Umbilical cord (tissue), 2 donors: ENCODE measurements around the gene TGM1. TPM values are rescaled to one million over a fixed set of nuclear protein-coding genes. Genes with fewer than 3 reads are reported as not detected.
A peak's percentile ranks its signal among the peaks of the same experiment; 100 is the strongest.

Experiments used
- DNase-seq: peaks from one replicate; pipeline ENCODE4 v3.0.0-alpha.2; 2015; ENCODE audit warnings: low spot score
- total RNA-seq: library from RNA; depleted of rRNA; stranded (reverse); fragments of >200 nt; gene quantifications from one replicate; pipeline ENCODE4 v1.2.3, GENCODE V29; 2014; ENCODE audit warnings: low replicate concordance; ENCODE audit not compliant: insufficient read depth

TGM1 gene
- total RNA-seq: 9.4 TPM

- DNase-seq: no peak
These were observed at the start of gene TGM1 for GRCh38 chr14:24262821-24263733. TGM1 (minus strand) TSS chr14:24263177; CDS start chr14:24262352, 825 bp downstream.

- DNase-seq: no peak
These were observed 49.0 kb upstream of the TGM1 start for GRCh38 chr14:24311837-24312615.

DNA sequence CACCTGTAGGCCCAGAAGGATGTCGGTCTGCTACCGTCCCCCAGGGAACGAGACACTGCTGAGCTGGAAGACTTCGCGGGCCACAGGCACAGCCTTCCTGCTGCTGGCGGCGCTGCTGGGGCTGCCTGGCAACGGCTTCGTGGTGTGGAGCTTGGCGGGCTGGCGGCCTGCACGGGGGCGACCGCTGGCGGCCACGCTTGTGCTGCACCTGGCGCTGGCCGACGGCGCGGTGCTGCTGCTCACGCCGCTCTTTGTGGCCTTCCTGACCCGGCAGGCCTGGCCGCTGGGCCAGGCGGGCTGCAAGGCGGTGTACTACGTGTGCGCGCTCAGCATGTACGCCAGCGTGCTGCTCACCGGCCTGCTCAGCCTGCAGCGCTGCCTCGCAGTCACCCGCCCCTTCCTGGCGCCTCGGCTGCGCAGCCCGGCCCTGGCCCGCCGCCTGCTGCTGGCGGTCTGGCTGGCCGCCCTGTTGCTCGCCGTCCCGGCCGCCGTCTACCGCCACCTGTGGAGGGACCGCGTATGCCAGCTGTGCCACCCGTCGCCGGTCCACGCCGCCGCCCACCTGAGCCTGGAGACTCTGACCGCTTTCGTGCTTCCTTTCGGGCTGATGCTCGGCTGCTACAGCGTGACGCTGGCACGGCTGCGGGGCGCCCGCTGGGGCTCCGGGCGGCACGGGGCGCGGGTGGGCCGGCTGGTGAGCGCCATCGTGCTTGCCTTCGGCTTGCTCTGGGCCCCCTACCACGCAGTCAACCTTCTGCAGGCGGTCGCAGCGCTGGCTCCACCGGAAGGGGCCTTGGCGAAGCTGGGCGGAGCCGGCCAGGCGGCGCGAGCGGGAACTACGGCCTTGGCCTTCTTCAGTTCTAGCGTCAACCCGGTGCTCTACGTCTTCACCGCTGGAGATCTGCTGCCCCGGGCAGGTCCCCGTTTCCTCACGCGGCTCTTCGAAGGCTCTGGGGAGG is 47.9 kb upstream of the TGM1 start, which contains the start of gene LTB4R:
LTB4R (plus strand) TSS at position 857 of the 959 bp plus-strand sequence. CDS start 4,150 bp downstream, outside the sequence.
- DNase-seq: peak; percentile 70

GRCh38 chr14:24310265-24310645 is 47.3 kb upstream of the TGM1 start:
- no peak for DNase-seq

DNA sequence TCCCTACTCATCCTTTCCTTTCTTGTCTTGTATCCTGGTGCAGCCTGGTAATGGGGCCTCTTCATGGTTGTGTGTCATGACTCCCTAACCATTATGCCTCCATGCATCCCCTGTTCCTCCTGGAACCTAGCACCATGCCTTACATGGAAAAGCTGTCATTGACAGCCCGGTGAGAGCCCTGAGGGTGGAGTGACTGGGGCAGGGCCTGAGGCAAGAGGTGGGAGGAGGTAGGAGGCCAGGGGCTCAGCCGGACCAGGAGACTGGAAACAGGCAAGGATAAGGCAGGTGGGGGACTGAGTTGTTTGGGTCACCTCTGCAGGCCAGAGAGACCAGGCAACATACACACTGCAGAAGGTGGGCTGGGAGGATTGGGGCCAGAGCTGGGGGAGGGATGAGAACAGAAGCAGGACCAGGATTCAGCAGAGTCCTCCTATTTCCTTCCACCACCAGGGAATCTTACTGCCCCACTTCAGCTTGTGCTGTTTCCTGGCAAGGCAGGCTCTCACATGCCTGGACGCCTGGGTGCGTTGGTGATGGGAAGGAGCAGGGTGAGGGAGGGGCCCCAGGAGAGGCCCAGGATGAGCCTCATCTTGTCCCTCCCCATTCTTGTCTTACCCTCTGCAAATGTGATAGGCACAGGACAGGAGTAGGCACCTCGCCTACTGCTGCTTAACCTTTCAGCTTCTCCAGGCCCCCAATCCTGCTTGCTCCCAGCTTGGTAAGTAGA is 46.7 kb upstream of the TGM1 start, which contains the start of gene LTB4R2:
LTB4R2 (plus strand) TSS at position 603 of the 727 bp plus-strand sequence. CDS start 525 bp downstream, outside the sequence.
- peak; percentile 67 for DNase-seq

GRCh38 chr14:24308342-24309124 is 45.6 kb upstream of the TGM1 start:
- no peak for DNase-seq

DNA sequence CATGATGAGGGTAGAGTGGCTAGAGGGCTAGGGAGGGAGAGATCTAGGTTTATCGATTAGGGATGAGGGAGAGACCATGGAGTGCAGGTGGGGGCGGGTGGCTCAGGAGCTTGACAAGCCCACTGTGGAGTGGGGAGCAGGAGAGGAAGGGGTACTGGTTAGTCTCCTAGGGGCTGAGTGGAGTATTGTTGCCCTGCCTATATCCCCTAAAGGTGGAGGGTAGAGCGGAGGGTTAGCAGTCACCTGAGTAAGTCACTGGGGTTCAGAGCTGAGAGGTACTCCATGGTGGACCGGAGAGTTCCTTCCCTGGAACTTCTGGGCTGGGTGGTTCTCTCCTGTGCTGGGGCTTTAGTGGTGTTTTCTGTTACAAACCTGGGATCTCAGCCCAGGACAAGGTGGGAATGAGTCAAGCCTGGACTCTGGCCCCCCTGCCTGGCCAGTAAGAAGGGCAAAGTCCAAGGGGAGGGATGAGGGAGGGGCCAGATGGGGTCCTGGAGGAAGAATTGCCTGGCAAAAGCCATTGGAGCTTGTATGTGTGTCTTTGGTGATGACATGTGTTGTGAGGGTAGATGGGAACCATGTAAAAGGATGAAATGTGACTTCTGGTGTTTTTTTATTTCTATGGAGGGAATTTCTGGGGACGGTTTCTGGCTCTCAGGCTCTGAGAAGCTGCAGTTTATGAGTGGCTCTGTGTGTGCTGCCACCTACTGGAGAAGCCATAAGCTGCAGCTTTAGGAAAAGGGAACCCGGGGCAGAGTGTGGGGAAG is 44.8 kb upstream of the TGM1 start, which contains the start of gene CIDEB:
CIDEB (minus strand) TSS at position 403 of the 767 bp plus-strand sequence; CDS start at position 284, 119 bp downstream.
- DNase-seq: peak; percentile 67

DNA sequence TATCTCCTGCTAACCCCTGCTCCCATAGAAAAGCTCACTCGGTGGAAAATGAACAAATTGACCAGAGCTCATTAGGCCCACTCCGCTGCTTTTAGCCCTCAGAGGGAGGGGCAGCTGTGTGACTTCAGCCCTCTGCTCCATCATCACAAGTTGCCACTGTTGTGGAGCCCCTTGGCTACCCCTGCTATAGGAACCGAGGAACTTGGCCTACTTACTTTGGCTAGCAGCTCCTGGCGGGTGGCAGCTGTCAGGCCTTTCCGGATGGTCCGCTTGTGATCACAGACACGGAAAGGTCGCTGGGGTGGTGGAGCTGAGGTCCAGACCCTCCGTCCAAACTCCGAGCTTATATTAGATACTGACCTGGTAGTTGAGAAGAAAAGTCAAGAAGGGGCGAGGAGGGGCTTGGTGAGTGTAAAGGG is 44.2 kb upstream of the TGM1 start:
- DNase-seq: no peak

DNA sequence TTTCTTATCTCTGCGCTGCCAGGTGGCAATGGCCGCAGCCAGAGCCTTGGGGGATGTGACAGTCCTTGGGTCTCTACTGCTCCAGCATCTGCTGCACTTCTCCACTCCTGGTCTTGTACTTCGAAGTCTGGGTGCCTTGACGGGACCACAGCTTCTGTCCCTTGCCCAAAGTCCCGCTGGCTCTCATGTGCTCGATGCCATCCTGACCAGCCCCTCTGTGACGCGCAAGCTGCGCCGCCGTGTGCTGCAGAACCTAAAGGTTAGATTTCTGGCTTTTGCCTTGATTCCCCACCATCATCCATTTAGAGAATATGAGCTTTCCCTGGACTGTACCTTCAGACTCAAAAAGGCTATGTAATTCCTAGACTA is 41.0 kb upstream of the TGM1 start:
- DNase-seq: no peak

DNA sequence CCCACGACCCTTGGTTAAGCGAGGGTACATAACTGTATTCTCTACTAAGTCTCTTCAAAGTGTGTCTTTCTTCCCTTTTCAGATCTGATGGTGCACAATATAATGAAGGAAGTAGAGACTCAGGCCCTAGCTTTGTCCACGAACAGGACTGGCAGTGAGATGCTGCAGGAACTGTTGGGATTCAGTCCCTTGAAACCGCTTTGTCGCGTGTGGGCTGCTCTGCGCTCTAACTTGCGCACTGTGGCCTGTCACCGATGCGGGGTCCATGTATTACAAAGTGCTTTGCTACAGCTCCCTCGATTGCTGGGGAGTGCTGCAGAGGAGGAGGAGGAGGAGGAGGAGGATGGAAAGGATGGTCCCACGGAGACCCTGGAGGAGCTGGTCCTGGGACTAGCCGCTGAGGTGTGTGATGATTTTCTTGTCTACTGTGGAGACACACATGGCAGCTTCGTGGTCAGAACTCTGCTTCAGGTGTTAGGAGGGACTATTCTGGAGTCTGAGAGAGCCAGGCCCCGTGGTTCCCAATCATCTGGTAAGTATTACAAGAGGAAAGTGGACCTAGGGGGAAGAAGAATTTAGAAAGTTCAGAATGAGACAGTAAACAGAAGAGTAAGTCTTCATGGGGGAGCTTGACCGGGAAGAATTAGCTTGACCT is 37.5 kb upstream of the TGM1 start:
- no peak for DNase-seq

GRCh38 chr14:24299255-24300191 is 36.5 kb upstream of the TGM1 start, which contains the start of the genes DHRS1 and NOP9:
DHRS1 (minus strand) TSS chr14:24299780; CDS start chr14:24299106, 674 bp downstream.
NOP9 (plus strand) TSS chr14:24299850; CDS start chr14:24299955, 105 bp downstream.
- peak; percentile 90 for DNase-seq

DNA sequence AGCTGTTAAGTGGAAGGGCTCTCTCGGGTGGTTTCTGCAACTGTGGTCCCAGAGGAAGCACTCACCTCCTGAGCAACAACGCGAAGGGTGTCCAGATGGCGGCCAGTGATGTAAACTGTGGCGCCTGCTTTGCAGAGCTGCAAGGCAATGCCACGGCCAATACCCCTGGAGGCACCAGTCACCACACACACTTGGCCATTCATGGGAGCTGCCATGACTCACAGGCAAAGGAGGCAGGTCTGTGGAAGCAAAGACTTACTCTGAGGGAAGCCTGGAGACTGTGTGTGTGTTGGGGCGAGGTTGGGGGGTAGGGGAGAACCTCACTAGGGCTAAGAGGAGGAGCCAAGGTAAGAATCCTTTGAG is 35.9 kb upstream of the TGM1 start:
- DNase-seq: no peak

DNA sequence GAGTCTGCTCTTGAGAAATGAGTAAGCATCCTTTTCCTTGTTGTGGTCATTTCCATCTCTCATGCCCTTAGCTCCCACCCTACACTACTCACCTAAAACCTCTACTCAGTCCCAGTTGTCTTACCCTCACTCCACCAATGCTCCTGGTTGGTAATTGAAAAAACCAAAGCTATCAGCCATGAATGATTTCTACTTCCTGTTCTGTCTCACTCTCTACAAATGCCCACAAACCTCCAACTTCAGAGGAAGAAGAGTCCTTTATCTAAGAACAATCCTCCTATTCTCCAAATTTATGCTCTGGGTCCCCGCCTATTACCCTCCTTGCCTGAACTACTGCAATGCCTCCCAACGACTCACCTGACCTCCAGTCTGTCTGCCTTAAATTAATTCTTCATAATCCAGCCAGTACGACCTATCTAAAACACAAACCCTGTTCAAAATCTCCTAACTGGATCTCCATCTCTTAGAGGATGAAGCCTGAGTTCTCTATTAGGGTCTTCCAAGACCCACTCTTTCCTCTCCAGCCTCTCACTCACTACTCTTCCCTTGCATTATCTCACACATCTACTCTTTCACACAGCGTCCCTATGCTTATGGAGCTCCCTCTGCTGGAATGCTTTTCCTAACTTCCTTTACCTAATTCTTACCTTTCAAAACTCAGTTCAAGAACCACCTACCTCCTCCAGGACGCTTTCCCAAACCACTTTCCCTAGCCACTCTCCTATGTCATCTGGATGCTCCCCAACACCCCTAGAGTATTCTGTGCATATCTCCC is 34.4 kb upstream of the TGM1 start:
- peak; percentile 38 for DNase-seq

- peak; percentile 81 for DNase-seq
These were observed 33.6 kb upstream of the TGM1 start for GRCh38 chr14:24296341-24297157.

- no peak for DNase-seq
These were observed 30.5 kb upstream of the TGM1 start for GRCh38 chr14:24293525-24293924.
